ENCODE measurements around the gene CMAS.

CMAS gene

DNA sequence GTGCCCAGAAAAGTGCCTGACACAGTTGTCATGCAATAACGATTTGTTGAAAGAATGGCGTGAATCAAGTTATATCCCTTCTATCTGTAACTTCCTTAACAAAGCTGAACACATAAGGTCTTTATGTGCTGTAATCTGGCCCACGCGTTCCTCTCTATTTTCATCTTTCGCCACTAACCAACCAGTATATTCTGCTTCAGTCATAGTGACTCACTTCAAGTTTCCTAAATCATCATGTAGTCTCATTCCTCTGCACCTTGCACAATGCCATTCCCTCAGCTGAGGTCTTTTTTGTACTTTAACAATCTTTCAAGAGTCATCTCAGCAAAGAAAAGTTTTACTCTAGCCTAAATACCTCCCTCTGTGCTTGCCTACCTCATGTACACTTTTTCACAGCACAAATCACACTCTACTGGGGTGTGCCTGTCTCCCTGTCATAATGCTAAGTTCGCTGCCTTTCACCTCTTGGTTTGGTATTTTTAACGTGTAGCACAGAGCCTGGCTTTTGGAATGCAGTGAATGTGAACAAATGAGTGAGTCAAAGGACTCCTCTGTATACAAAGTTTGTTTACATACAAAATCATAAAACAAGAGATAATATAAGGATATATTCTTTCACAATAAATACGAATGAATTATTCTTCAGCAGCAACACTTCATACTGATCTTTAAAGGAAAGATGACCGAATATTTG is 2.9 kb upstream of the CMAS start:
- H3K27me3 ChIP-seq (ENCODE audit: insufficient read depth, low read depth, severe bottlenecking): no peaks in the 10 kb centered on the region
- no peak overlapping the region for H3K27ac ChIP-seq
- H3K4me3 ChIP-seq (ENCODE audit: low read depth, low read length): no peak overlapping the region
- TF ChIP-seq, protein P1, sequence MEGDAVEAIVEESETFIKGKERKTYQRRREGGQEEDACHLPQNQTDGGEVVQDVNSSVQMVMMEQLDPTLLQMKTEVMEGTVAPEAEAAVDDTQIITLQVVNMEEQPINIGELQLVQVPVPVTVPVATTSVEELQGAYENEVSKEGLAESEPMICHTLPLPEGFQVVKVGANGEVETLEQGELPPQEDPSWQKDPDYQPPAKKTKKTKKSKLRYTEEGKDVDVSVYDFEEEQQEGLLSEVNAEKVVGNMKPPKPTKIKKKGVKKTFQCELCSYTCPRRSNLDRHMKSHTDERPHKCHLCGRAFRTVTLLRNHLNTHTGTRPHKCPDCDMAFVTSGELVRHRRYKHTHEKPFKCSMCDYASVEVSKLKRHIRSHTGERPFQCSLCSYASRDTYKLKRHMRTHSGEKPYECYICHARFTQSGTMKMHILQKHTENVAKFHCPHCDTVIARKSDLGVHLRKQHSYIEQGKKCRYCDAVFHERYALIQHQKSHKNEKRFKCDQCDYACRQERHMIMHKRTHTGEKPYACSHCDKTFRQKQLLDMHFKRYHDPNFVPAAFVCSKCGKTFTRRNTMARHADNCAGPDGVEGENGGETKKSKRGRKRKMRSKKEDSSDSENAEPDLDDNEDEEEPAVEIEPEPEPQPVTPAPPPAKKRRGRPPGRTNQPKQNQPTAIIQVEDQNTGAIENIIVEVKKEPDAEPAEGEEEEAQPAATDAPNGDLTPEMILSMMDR (IDR thresholded peaks at IDR 0.05; ENCODE audit: low read depth, low read length): no peak
- no peaks in the 10 kb centered on the region for H3K9me3 ChIP-seq (ENCODE audit: severe bottlenecking)
- DNase-seq: no peak
- H3K36me3 ChIP-seq: peaks cover 4% of the 10 kb centered on the region

DNA sequence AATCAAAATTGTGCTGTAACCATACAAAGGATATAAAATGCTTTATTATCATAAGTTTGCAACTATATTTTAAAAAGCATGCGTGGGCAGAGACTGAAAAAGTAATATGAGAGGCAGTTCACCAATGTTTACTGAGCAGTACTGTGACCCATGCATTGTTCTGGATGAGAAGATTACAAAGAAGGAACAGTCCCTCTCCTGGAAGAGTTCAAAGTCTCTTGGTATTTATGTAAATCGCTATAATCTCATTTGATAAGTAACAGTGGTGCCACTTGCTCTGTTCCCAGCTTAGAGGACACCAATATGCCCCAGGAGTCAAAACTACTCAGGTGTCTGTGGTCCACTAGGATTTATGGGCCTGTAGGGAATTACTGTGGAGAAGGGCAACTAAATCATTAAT is 2.1 kb upstream of the CMAS start:
- H3K4me3 ChIP-seq (ENCODE audit: low read depth, low read length): no peak overlapping the region
- H3K27me3 ChIP-seq (ENCODE audit: insufficient read depth, low read depth, severe bottlenecking): no peaks in the 10 kb centered on the region
- H3K36me3 ChIP-seq: peaks cover 4% of the 10 kb centered on the region
- no peak overlapping the region for H3K27ac ChIP-seq
- DNase-seq: peak; percentile 23
- H3K9me3 ChIP-seq (ENCODE audit: severe bottlenecking): no peaks in the 10 kb centered on the region
- TF ChIP-seq, protein P1 (IDR thresholded peaks at IDR 0.05; ENCODE audit: low read depth, low read length): no peak

DNA sequence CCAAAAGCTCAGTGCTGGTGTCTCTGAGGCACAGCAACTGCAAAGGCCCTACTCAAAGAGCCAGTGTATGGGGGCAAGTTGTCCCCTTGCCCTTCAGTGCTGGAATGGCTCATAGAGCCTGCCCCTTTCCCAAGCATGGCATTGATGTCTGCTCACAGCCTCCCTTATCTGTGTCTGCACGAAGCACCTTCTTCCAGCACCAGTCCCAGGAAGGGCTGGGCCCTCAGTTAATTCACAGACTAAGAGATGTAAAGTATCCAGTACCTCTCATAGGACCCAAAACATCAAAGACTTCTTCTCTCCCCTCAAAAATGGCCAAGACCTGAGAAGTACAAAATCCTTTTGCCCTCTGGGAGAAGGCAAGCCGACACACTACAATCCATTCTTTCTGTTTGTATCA is 1.6 kb upstream of the CMAS start:
- TF ChIP-seq, protein P1 (IDR thresholded peaks at IDR 0.05; ENCODE audit: low read depth, low read length): no peak
- Histone ChIP-seq H3K36me3 (peaks cover 7% of the 10 kb centered on the region), H3K9me3 (ENCODE audit: severe bottlenecking) (no peaks in the 10 kb centered on the region), H3K4me3 (ENCODE audit: low read depth, low read length) (no peak overlapping the region), H3K27ac (no peak overlapping the region), H3K27me3 (ENCODE audit: insufficient read depth, low read depth, severe bottlenecking) (no peaks in the 10 kb centered on the region)
- no peak for DNase-seq

DNA sequence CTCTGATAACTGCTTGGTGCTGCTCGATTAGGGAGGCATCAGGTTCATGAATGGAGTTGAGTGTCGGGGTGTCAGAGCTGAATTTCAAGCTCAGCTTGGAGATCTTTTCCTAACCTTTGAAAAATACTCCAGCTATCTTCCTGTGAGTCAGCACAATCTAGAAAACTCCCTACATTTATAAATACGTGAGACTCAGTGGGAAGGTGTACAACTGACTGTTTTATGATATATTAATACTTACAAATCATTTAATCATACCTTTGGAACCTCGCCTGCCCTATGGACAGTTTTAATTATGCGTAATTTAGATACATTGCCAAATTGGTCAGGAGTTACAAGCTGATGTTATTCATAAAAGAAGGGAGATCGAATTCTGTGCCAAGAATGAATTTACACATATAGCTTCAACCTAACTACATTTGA is 961 bp downstream of the CMAS start:
- peaks cover 7% of the 10 kb centered on the region for H3K36me3 ChIP-seq
- H3K27me3 ChIP-seq (ENCODE audit: insufficient read depth, low read depth, severe bottlenecking): no peaks in the 10 kb centered on the region
- peak overlapping the region; percentile 95; the same call in 1 of the 2 replicates for H3K27ac ChIP-seq
- no peak for DNase-seq
- TF ChIP-seq, protein P1 (IDR thresholded peaks at IDR 0.05; ENCODE audit: low read depth, low read length): no peak
- peak overlapping the region; percentile 96 for H3K4me3 ChIP-seq (ENCODE audit: low read depth, low read length)
- no peaks in the 10 kb centered on the region for H3K9me3 ChIP-seq (ENCODE audit: severe bottlenecking)

DNA sequence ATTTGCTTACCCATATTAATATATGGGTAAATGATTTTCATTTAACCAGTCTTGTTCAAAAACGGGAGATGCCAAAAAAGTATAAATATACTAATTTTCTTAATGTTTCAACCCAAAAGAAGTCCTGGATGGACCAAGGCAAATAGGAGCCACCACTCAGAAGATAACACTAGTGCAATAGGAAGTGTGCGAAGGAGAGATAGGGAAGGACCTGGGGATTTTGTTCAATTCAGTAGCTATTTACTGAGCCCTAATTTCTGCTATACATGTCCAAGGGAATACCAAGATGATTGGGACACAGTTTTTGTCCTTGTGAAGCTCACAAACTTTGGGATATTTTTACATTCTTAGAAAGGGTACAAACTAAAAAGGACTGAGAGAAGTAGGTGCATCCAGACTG is 1.5 kb downstream of the CMAS start:
- Histone ChIP-seq H3K27ac (no peak overlapping the region), H3K36me3 (peaks cover 7% of the 10 kb centered on the region), H3K9me3 (ENCODE audit: severe bottlenecking) (no peaks in the 10 kb centered on the region), H3K4me3 (ENCODE audit: low read depth, low read length) (no peak overlapping the region), H3K27me3 (ENCODE audit: insufficient read depth, low read depth, severe bottlenecking) (no peaks in the 10 kb centered on the region)
- TF ChIP-seq, protein P1 (IDR thresholded peaks at IDR 0.05; ENCODE audit: low read depth, low read length): no peak
- no peak for DNase-seq
